Neuronal stem cell (in vitro differentiated cells): ENCODE data around the gene CNNM1.

Source experiments
- DNase-seq: peaks from one replicate; pipeline ENCODE4 v3.0.0-alpha.2; 2013; ENCODE audit warnings: low spot score
- H2AFZ ChIP-seq: one replicate; pipeline ENCODE4 v1.6.1; 2013; ENCODE audit warnings: mild to moderate bottlenecking, low read length, inconsistent platforms
- H2AK5ac ChIP-seq: 2 replicates; pipeline ENCODE4 v1.6.1; 2013; ENCODE audit warnings: low read depth, mild to moderate bottlenecking, inconsistent platforms, low read length, moderate library complexity, mixed read lengths
- H2BK120ac ChIP-seq: 2 replicates; pipeline ENCODE4 v1.6.1; 2013; ENCODE audit warnings: low read depth, mild to moderate bottlenecking, inconsistent platforms, low read length, moderate library complexity, mixed read lengths
- H2BK12ac ChIP-seq: one replicate; pipeline ENCODE4 v1.6.1; 2013; ENCODE audit warnings: low read length, inconsistent platforms
- H2BK15ac ChIP-seq: 2 replicates; pipeline ENCODE4 v1.6.1; 2013; ENCODE audit warnings: mild to moderate bottlenecking, low read length, inconsistent platforms, mixed read lengths
- H2BK5ac ChIP-seq: one replicate; pipeline ENCODE4 v1.6.1; 2013; ENCODE audit warnings: inconsistent platforms, mild to moderate bottlenecking, low read length, moderate library complexity
- H3K14ac ChIP-seq: one replicate; pipeline ENCODE4 v1.6.1; 2013; ENCODE audit warnings: low read length, inconsistent platforms
- H3K18ac ChIP-seq: 2 replicates; pipeline ENCODE4 v1.6.1; 2013; ENCODE audit warnings: low read length, inconsistent platforms
- H3K23ac ChIP-seq: 2 replicates; pipeline ENCODE4 v1.6.1; 2013; ENCODE audit warnings: low read depth, mild to moderate bottlenecking, mixed read lengths, low read length, inconsistent platforms; ENCODE audit not compliant: poor library complexity
- H3K27ac ChIP-seq: replicated peaks from 3 replicates; pipeline ENCODE4 v1.5.1; 2013; ENCODE audit warnings: low read length, inconsistent platforms
- H3K27me3 ChIP-seq, 3 experiments: 2 replicates each; pipeline ENCODE4 v1.6.1; 2013; ENCODE audit warnings: low read length in 3 of 3, mild to moderate bottlenecking in 2 of 3, inconsistent platforms in 1 of 3, low read depth in 1 of 3, mixed read lengths in 1 of 3, moderate library complexity in 1 of 3; ENCODE audit not compliant: control insufficient read depth in 3 of 3, insufficient read depth in 3 of 3
- H3K36me3 ChIP-seq, 2 donors: replicated peaks in 1 of 2; 2 replicates each; pipeline ENCODE4 v1.6.1; 2013; ENCODE audit warnings: low read length in 2 of 2; ENCODE audit not compliant: control insufficient read depth in 2 of 2, insufficient read depth in 2 of 2
- H3K4ac ChIP-seq: 2 replicates; pipeline ENCODE4 v1.6.1; 2013; ENCODE audit warnings: inconsistent platforms, mild to moderate bottlenecking, low read length, moderate library complexity
- H3K4me1 ChIP-seq, 2 donors: 1 replicate in 1 of 2; 2 replicates in 1 of 2; pipeline ENCODE4 v1.6.1; 2013; ENCODE audit warnings: low read length in 2 of 2, low read depth in 1 of 2; ENCODE audit not compliant: control insufficient read depth in 2 of 2, insufficient read depth in 1 of 2
- H3K4me2 ChIP-seq: one replicate; pipeline ENCODE4 v1.6.1; 2013; ENCODE audit warnings: mild to moderate bottlenecking, low read length, inconsistent platforms; ENCODE audit not compliant: insufficient read depth, poor library complexity, severe bottlenecking
- H3K4me3 ChIP-seq, 2 donors: 2 replicates each; pipeline ENCODE4 v1.5.1; 2013; ENCODE audit warnings: low read length in 2 of 2, mild to moderate bottlenecking in 2 of 2, inconsistent platforms in 1 of 2, moderate library complexity in 1 of 2
- H3K79me1 ChIP-seq: one replicate; pipeline ENCODE4 v1.6.1; 2013; ENCODE audit warnings: low read depth, mild to moderate bottlenecking, inconsistent platforms, low read length, moderate library complexity
- H3K9ac ChIP-seq: one replicate; pipeline ENCODE4 v1.6.1; 2013; ENCODE audit warnings: mild to moderate bottlenecking, low read depth, low read length, inconsistent platforms; ENCODE audit not compliant: poor library complexity
- H3K9me3 ChIP-seq, 2 donors: replicated peaks in 1 of 2; 2 replicates each; pipeline versions ENCODE3 to v1.6.1; 2013; ENCODE audit warnings: low read length in 2 of 2, mild to moderate bottlenecking in 2 of 2, inconsistent platforms in 1 of 2, low read depth in 1 of 2, mixed read lengths in 1 of 2, moderate library complexity in 1 of 2; ENCODE audit not compliant: control insufficient read depth in 2 of 2, insufficient read depth in 1 of 2
- H4K8ac ChIP-seq: one replicate; pipeline ENCODE4 v1.6.1; 2013; ENCODE audit warnings: low read depth, mild to moderate bottlenecking, inconsistent platforms, low read length, moderate library complexity
- H4K91ac ChIP-seq: one replicate; pipeline ENCODE4 v1.6.1; 2013; ENCODE audit warnings: low read length, low read depth, mild to moderate bottlenecking, inconsistent platforms; ENCODE audit not compliant: poor library complexity
- WGBS, 2 donors: extraction: QIAGEN DNeasy Blood & Tissue Kit; methylation state at CpG; one replicate each; pipeline ENCODE4 v1.1.7; 2013; ENCODE audit warnings: missing lambda C conversion rate in 2 of 2, mixed read lengths in 1 of 2; ENCODE audit not compliant: insufficient read length in 2 of 2, insufficient replicate concordance in 1 of 2; ENCODE audit errors: extremely low coverage in 2 of 2; 5-methylcytosine and 5-hydroxymethylcytosine counted together

CNNM1 gene

GRCh38 chr10:99339077-99339476, 9.9 kb downstream of the CNNM1 start:
- DNase-seq: no peak
- Histone ChIP-seq H2AFZ (no peak overlapping the region), H3K14ac (no peak overlapping the region), H3K4me2 (no peak overlapping the region), H4K91ac (no peak overlapping the region), H3K9ac (no peak overlapping the region), H3K27me3 (peaks cover 0 to 31% (median 0%) of the 10 kb centered on the region in 3 experiments), H3K79me1 (no peaks in the 10 kb centered on the region), H3K18ac (no peak overlapping the region), H3K9me3 (no peaks in the 10 kb centered on the region), H2AK5ac (no peak overlapping the region), H2BK5ac (no peak overlapping the region), H3K4me1 (no peaks in the 10 kb centered on the region), H3K27ac (no peak overlapping the region), H2BK12ac (no peak overlapping the region), H4K8ac (no peak overlapping the region), H3K23ac (no peak overlapping the region), H3K4me3 (no peak overlapping the region), H3K4ac (no peak overlapping the region), H2BK120ac (no peak overlapping the region), H3K36me3 (no peaks in the 10 kb centered on the region), H2BK15ac (no peak overlapping the region)
- no CpG with 5 or more reads among the region's 1 CpG for WGBS, 2 donors

DNA sequence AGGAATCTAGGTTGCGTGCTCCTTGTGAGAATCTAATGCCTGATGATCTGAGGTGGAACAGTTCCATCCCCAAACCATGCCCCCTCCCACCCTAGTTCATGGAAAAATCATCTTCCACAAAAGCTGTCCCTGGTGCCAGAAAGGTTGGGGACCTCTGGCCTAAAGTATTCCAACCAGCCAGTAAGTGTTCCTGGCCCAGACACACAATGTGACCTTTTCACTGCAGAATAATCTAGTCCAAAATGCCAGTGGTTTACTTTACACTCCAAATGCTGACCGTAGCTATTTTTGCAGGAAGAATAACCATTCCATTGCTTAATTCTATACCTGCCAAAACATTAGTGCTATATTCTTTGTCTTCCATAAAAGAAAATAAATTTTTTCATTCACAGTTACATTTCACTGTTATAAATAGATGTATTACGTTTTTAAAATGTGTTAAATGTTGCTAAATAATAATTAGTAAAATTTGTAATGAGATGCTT, 10.4 kb downstream of the CNNM1 start:
- Histone ChIP-seq H3K14ac (no peak overlapping the region), H3K18ac (no peak overlapping the region), H3K36me3 (no peaks in the 10 kb centered on the region), H3K4me3 (no peak overlapping the region), H2AFZ (no peak overlapping the region), H3K9me3 (no peaks in the 10 kb centered on the region), H3K4ac (no peak overlapping the region), H4K8ac (no peak overlapping the region), H4K91ac (no peak overlapping the region), H3K4me1 (no peaks in the 10 kb centered on the region), H2AK5ac (no peak overlapping the region), H2BK12ac (no peak overlapping the region), H3K9ac (no peak overlapping the region), H3K23ac (no peak overlapping the region), H2BK120ac (no peak overlapping the region), H2BK5ac (no peak overlapping the region), H3K27ac (no peak overlapping the region), H3K4me2 (no peak overlapping the region), H2BK15ac (no peak overlapping the region), H3K27me3 (peaks cover 0 to 31% (median 0%) of the 10 kb centered on the region in 3 experiments), H3K79me1 (no peaks in the 10 kb centered on the region)
- WGBS, 2 donors: 100% methylated on average over 1 of the region's 3 CpGs; no CpG with 5 or more reads in 1 of the 2 donors
- DNase-seq: no peak

GRCh38 chr10:99340650-99341049, 11.5 kb downstream of the CNNM1 start:
- H3K14ac ChIP-seq: no peak overlapping the region
- no peak overlapping the region for H4K91ac ChIP-seq
- WGBS, 2 donors: no CpG with 5 or more reads among the region's 3 CpGs
- H3K27ac ChIP-seq: no peak overlapping the region
- no peak overlapping the region for H2BK120ac ChIP-seq
- H4K8ac ChIP-seq: no peak overlapping the region
- H2BK15ac ChIP-seq: no peak overlapping the region
- H3K27me3 ChIP-seq: peaks cover 0 to 20% (median 0%) of the 10 kb centered on the region in 3 experiments
- no peak overlapping the region for H3K23ac ChIP-seq
- H3K18ac ChIP-seq: no peak overlapping the region
- H3K4me1 ChIP-seq: no peaks in the 10 kb centered on the region
- H3K4me2 ChIP-seq: no peak overlapping the region
- H2AK5ac ChIP-seq: no peak overlapping the region
- H3K9me3 ChIP-seq: no peaks in the 10 kb centered on the region
- no peak overlapping the region for H3K9ac ChIP-seq
- H2AFZ ChIP-seq: no peak overlapping the region
- H3K4ac ChIP-seq: no peak overlapping the region
- no peak overlapping the region for H3K4me3 ChIP-seq
- H2BK12ac ChIP-seq: no peak overlapping the region
- no peak for DNase-seq
- no peaks in the 10 kb centered on the region for H3K36me3 ChIP-seq
- H2BK5ac ChIP-seq: no peak overlapping the region
- H3K79me1 ChIP-seq: no peaks in the 10 kb centered on the region

DNA sequence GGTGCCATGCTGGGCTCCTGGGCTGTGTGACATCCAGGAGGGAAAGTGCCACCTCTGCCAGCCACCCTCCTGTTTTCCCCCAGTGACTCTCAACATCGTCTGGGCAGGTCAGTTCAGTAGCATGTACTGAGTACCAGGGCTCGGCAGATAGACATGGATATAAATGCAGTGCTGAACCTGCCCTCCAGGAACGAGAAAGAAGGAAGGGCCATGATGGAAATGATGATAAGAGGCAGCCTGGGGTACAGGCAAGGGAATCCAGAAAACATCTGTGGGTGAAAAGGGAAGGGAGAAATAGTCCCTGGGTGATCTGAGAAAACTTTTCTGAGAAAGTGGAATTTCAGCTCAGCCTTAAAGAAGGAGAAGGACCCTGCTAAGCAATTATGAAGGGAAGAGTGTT, 12.1 kb downstream of the CNNM1 start:
- Histone ChIP-seq H2BK12ac (no peak overlapping the region), H3K23ac (no peak overlapping the region), H3K4ac (no peak overlapping the region), H4K91ac (no peak overlapping the region), H2BK5ac (no peak overlapping the region), H3K14ac (no peak overlapping the region), H2AK5ac (no peak overlapping the region), H3K9me3 (no peaks in the 10 kb centered on the region), H3K79me1 (no peaks in the 10 kb centered on the region), H3K27ac (no peak overlapping the region), H2AFZ (no peak overlapping the region), H3K18ac (no peak overlapping the region), H4K8ac (no peak overlapping the region), H3K4me3 (no peak overlapping the region), H3K9ac (no peak overlapping the region), H3K4me1 (no peaks in the 10 kb centered on the region), H3K27me3 (peaks cover 0 to 17% (median 0%) of the 10 kb centered on the region in 3 experiments), H2BK15ac (no peak overlapping the region), H3K36me3 (no peaks in the 10 kb centered on the region), H2BK120ac (no peak overlapping the region), H3K4me2 (no peak overlapping the region)
- no peak for DNase-seq
- no CpG with 5 or more reads among the region's 3 CpGs for WGBS, 2 donors
